Breast epithelium (tissue), 4 donors: ENCODE results near the gene GARS1. TPM values are rescaled to one million over a fixed set of nuclear protein-coding genes. Genes with fewer than 3 reads are reported as not detected.

Source experiments
- DNase-seq, 2 donors: peaks; one replicate each; pipeline ENCODE4 v3.0.0-alpha.2; 2019; ENCODE audit warnings: low spot score in 2 of 2
- H3K27ac ChIP-seq, 2 donors: fragments of 200-600 bp; sonication (generic) in 1 of 2; one replicate each; pipeline ENCODE4 v1.5.1; 2016 to 2019; ENCODE audit warnings: mild to moderate bottlenecking in 1 of 2
- H3K27me3 ChIP-seq, 2 donors: fragments of 200-600 bp; sonication (generic) in 1 of 2; one replicate each; pipeline versions ENCODE4 v1.5.1 to v1.6.0; 2017 to 2019; ENCODE audit warnings: control low read depth in 1 of 2, mild to moderate bottlenecking in 1 of 2
- H3K36me3 ChIP-seq: fragments of 200-600 bp; one replicate; pipeline ENCODE4 v1.5.1; 2019
- H3K4me1 ChIP-seq, 2 donors: fragments of 200-600 bp; sonication (generic); one replicate each; pipeline ENCODE4 v1.5.1; 2016 to 2019; ENCODE audit warnings: control low read depth in 1 of 2
- H3K4me3 ChIP-seq, 3 donors: fragments of 200-600 bp; sonication (generic); 1 replicate in 2 of 3; 2 replicates in 1 of 3; pipeline ENCODE4 v1.5.1; 2016 to 2019; ENCODE audit warnings: mild to moderate bottlenecking in 3 of 3, moderate library complexity in 2 of 3
- H3K9me3 ChIP-seq, 2 donors: fragments of 200-600 bp; sonication (generic) in 1 of 2; one replicate each; pipeline ENCODE4 v1.5.1; 2016 to 2019; ENCODE audit warnings: control low read depth in 1 of 2
- CTCF ChIP-seq, 3 donors: fragments of 450-650 bp; IDR thresholded peaks; one replicate each; pipeline ENCODE4 v1.5.1; 2016 to 2017; ENCODE audit warnings: antibody characterized with exemption in 3 of 3, mild to moderate bottlenecking in 3 of 3, moderate library complexity in 3 of 3
- POLR2A ChIP-seq: fragments of 450-650 bp; IDR thresholded peaks from one replicate; pipeline ENCODE4 v1.6.1; 2016; ENCODE audit warnings: antibody characterized with exemption, mild to moderate bottlenecking, moderate library complexity
- POLR2AphosphoS5 ChIP-seq, 3 donors: sonication (generic); formaldehyde crosslinking; IDR thresholded peaks; one replicate each; pipeline ENCODE4 v1.6.1; 2017; ENCODE audit warnings: antibody characterized with exemption in 3 of 3
- intact Hi-C: fragments of 100-400 bp; cut with DNase I; formaldehyde crosslinking; loops from one replicate; pipeline ENCODE4 v1.15.1; 2023; ENCODE audit warnings: low total_unique reads
- total RNA-seq, 3 donors: library from RNA; depleted of rRNA; stranded (reverse); fragments of >200 nt; gene quantifications; one replicate each; pipeline ENCODE4 v1.1.0, GENCODE V29; 2016

The GARS1 gene
- total RNA-seq, 3 donors from 2014 or later: 50.9 to 66.9 (median 56.8) TPM

- Histone ChIP-seq H3K4me3 (no peak overlapping the region), H3K4me1 (no peaks in the 10 kb centered on the region), H3K36me3 (no peaks in the 10 kb centered on the region), H3K27me3 (no peaks in the 10 kb centered on the region), H3K9me3 (no peaks in the 10 kb centered on the region), H3K27ac (no peak overlapping the region)
- no peak for DNase-seq
- intact Hi-C loops: no loop called here
- TF ChIP-seq POLR2A: no peak
- no peak for TF ChIP-seq CTCF (IDR thresholded peaks at IDR 0.05)
- no peak for TF ChIP-seq POLR2AphosphoS5 (IDR thresholded peaks at IDR 0.05)
Observed at GRCh38 chr7:30644286-30644955, 49.7 kb downstream of the GARS1 start.

GRCh38 chr7:30645661-30646060 lies 51.0 kb downstream of the GARS1 start:
- Histone ChIP-seq H3K27ac (no peak overlapping the region), H3K9me3 (no peaks in the 10 kb centered on the region), H3K36me3 (no peaks in the 10 kb centered on the region), H3K4me3 (no peak overlapping the region), H3K4me1 (no peaks in the 10 kb centered on the region), H3K27me3 (no peaks in the 10 kb centered on the region)
- intact Hi-C loops: no loop called here
- no peak for DNase-seq
- no peak for TF ChIP-seq CTCF (IDR thresholded peaks at IDR 0.05)
- TF ChIP-seq POLR2A: no peak
- no peak for TF ChIP-seq POLR2AphosphoS5 (IDR thresholded peaks at IDR 0.05)

GRCh38 chr7:30646154-30646553 lies 51.5 kb downstream of the GARS1 start:
- H3K4me3 ChIP-seq: no peak overlapping the region
- intact Hi-C loops: no loop called here
- DNase-seq: no peak

GRCh38 chr7:30647589-30648364 lies 53.1 kb downstream of the GARS1 start:
- Histone ChIP-seq H3K4me3 (no peak overlapping the region), H3K27ac (no peak overlapping the region), H3K27me3 (no peaks in the 10 kb centered on the region), H3K36me3 (no peaks in the 10 kb centered on the region), H3K4me1 (no peaks in the 10 kb centered on the region), H3K9me3 (no peaks in the 10 kb centered on the region)
- DNase-seq: no peak
- TF ChIP-seq POLR2AphosphoS5 (IDR thresholded peaks at IDR 0.05) (no peak), POLR2A (no peak), CTCF (IDR thresholded peaks at IDR 0.05) (no peak)
- intact Hi-C loops: no loop called here

More at GRCh38 chr7:30646154-30646553, 51.5 kb downstream of the GARS1 start:
- Histone ChIP-seq H3K27me3 (no peaks in the 10 kb centered on the region), H3K4me1 (no peaks in the 10 kb centered on the region), H3K27ac (no peak overlapping the region), H3K9me3 (no peaks in the 10 kb centered on the region), H3K36me3 (no peaks in the 10 kb centered on the region)
- TF ChIP-seq POLR2A (no peak), POLR2AphosphoS5 (IDR thresholded peaks at IDR 0.05) (no peak), CTCF (IDR thresholded peaks at IDR 0.05) (no peak)
